ENCODE measurements around the gene KLKB1. TPM values are rescaled to one million over a fixed set of nuclear protein-coding genes. Genes with fewer than 3 reads are reported as not detected.

KLKB1 gene
- total and polyA plus RNA-seq, 2 donors (not counting 3 experiments of a cell fraction or from before 2014, with no cell fraction given) = not detected

DNA sequence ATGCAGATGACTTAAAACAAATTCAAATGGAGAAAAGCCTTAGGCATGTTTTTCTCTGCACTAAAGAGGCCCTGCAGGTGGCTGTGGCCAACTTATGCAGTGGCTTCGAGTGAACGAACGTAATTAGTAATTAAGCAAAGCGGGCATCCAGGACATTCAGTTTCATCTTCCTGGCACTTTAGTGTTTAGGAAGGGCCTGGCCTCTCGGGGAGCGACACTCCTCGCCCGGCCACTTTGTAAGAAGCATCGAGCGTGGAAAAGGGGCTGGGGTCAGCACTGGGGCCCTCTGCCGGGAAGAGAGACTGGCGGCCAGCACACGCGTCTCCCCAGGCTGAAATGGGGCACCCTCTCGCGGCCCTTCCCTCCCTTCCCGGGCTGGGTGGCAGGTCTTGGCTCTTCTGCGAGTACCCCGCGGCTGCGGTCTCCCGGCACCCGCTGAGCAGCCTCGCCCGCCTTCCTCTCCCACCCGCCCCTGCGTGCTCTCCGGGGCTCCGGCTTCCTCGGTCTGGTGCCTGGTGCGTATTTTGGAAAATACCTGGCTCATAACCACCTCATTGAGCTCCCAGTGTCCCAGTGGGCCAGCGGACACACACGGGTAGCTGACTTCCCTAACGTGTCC is 36.6 kb upstream of the KLKB1 start:
- H3K79me2 ChIP-seq (ENCODE audit: control insufficient read depth, insufficient read depth, low read length) = no peaks in the 10 kb centered on the region
- TF ChIP-seq, protein P1, sequence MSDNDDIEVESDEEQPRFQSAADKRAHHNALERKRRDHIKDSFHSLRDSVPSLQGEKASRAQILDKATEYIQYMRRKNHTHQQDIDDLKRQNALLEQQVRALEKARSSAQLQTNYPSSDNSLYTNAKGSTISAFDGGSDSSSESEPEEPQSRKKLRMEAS (IDR thresholded peaks at IDR 0.05; ENCODE audit: insufficient read depth, insufficient read length) = no peak
- TF ChIP-seq POLR2A (IDR thresholded peaks at IDR 0.05; ENCODE audit: low read depth, low read length) (no peak), GATA2 (IDR thresholded peaks at IDR 0.05; ENCODE audit: insufficient read depth, insufficient read length, low read depth, low read length) (no peak), FOS (IDR thresholded peaks at IDR 0.05; ENCODE audit: borderline replicate concordance, insufficient read depth, low read length) (no peak), JUN (IDR thresholded peaks at IDR 0.05; ENCODE audit: borderline replicate concordance, insufficient read depth, insufficient read length, low read depth) (no peak), POLR2AphosphoS5 (IDR thresholded peaks at IDR 0.05; ENCODE audit: insufficient read depth, low read depth, low read length) (no peak), MYC (IDR thresholded peaks at IDR 0.05; ENCODE audit: low read depth, low read length) (no peak), EZH2 (IDR thresholded peaks at IDR 0.05; ENCODE audit: borderline replicate concordance, low read depth, low read length, severe bottlenecking) (no peak)
- TF ChIP-seq, protein P2, sequence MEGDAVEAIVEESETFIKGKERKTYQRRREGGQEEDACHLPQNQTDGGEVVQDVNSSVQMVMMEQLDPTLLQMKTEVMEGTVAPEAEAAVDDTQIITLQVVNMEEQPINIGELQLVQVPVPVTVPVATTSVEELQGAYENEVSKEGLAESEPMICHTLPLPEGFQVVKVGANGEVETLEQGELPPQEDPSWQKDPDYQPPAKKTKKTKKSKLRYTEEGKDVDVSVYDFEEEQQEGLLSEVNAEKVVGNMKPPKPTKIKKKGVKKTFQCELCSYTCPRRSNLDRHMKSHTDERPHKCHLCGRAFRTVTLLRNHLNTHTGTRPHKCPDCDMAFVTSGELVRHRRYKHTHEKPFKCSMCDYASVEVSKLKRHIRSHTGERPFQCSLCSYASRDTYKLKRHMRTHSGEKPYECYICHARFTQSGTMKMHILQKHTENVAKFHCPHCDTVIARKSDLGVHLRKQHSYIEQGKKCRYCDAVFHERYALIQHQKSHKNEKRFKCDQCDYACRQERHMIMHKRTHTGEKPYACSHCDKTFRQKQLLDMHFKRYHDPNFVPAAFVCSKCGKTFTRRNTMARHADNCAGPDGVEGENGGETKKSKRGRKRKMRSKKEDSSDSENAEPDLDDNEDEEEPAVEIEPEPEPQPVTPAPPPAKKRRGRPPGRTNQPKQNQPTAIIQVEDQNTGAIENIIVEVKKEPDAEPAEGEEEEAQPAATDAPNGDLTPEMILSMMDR (IDR thresholded peaks at IDR 0.05; ENCODE audit: extremely low read depth in 1 of 2, insufficient read depth in 1 of 2, low read depth in 1 of 2, low read length in 2 of 2) = no peak
- FAIRE-seq (peak; percentile 4), DNase-seq (ENCODE audit: low read depth, low spot score) (no peak)
- peak overlapping the region; percentile 60 for H3K4me2 ChIP-seq (ENCODE audit: insufficient read depth, low read length)
- peak overlapping the region; percentile 56 to 74 (median 68) for H3K4me3 ChIP-seq (replicated peaks in 1 of 3; ENCODE audit: insufficient read depth in 1 of 3, low read depth in 1 of 3, low read length in 3 of 3)
- peaks cover 8% of the 10 kb centered on the region for H3K4me1 ChIP-seq (ENCODE audit: control insufficient read depth, extremely low read depth, insufficient read depth, low read length)
- H3K27me3 ChIP-seq (ENCODE audit: control insufficient read depth in 2 of 2, insufficient read depth in 2 of 2, low read length in 2 of 2) = peaks cover 4 to 6% of the 10 kb centered on the region in 2 experiments
- H3K36me3 ChIP-seq (ENCODE audit: control insufficient read depth in 2 of 2, extremely low read depth in 1 of 2, insufficient read depth in 2 of 2, low read length in 2 of 2) = no peaks in the 10 kb centered on the region
- H3K27ac ChIP-seq (ENCODE audit: insufficient read depth, low read depth, low read length) = no peak overlapping the region
- H2AFZ ChIP-seq (ENCODE audit: low read depth, low read length) = peak overlapping the region; percentile 88
- ChIA-PET POLR2A (no interaction called here), CTCF (interaction anchor here (0.7 kb wide), 1 partner anchor 53 kb away, joined by 3 read pairs; no protein-coding TSS in a partner anchor)
- H3K9me1 ChIP-seq (replicated peaks; ENCODE audit: control insufficient read depth, extremely low read depth, insufficient read depth, low read length) = no peaks in the 10 kb centered on the region
- BruUV-seq (replicated peaks) = no TSS peak
- H3K9me3 ChIP-seq (replicated peaks; ENCODE audit: control insufficient read depth, insufficient read depth, low read length) = no peaks in the 10 kb centered on the region
- dilution Hi-C loops (cut with MboI; ENCODE audit: extremely low pct_ligation_motif_present, low sequenced_read_pairs) (no loop called here), intact Hi-C loops (cut with micrococcal nuclease) (loop anchor here (1.0 to 10.0 kb wide), 3 partner anchors 46 to 1366 kb away; partner anchors contain the start of genes ACSL1 and TLR3)
- no peaks in the 10 kb centered on the region for H4K20me1 ChIP-seq (replicated peaks; ENCODE audit: control insufficient read depth, extremely low read depth, insufficient read depth, low read length)
- peak overlapping the region; percentile 49 for H3K9ac ChIP-seq (replicated peaks; ENCODE audit: extremely low read depth, insufficient read depth, low read length)

All from endothelial cell of umbilical vein (primary cell).